Embryonic facial prominence (tissue), 1 donor: Measurements from ENCODE around the gene MEGF11.

Source experiments
- DNase-seq: peaks from one replicate; pipeline ENCODE4 v3.0.0-alpha.2; 2016; ENCODE audit errors: extremely low spot score

MEGF11 gene

DNA sequence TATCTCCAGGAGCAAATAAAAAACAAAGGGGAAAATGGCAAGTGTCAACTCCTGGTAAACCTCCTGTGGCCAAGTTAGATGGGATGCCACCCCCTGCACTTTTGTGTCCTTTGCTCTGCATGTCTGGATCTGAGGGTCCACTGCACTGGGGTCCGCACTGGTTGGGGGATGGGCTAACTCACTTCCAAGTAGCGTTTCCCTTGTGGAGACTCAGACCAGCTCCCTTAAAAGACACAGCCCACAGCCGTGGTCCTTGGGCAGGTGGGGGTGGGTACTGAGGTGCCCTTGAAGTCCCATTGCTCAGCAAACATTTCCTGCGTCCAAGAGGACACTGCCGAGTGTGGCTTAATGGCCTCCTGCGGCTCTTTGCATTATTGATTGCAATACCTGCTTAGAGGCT, 188.2 kb downstream of the MEGF11 start:
- DNase-seq, result no peak

- DNase-seq, result no peak
These were observed 190.4 kb downstream of the MEGF11 start for GRCh38 chr15:66063147-66063546.

GRCh38 chr15:66057089-66057488, 196.5 kb downstream of the MEGF11 start:
- no peak for DNase-seq

DNA sequence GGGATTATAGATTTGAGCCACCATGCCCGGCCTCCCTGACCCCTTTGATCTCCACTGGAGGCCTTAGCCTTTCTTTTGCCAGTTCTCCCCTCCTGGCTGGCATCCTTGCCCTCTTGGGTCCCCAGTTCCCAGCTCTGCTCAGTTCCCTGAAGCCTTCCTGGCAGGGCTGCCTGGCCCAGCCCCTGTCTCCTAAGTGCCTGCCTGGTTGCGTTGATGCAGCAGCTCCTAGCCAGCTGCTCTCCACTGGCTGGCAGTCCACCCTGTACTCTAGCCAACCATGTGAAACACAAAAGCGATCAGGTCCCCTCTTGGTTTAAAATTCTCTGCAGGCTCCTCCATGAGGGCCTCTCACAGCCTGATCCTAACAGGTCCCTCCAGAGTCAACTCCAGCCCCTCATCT, 199.6 kb downstream of the MEGF11 start:
- DNase-seq, result no peak

- no peak for DNase-seq
These were observed 201.7 kb downstream of the MEGF11 start for GRCh38 chr15:66051833-66052232.

DNA sequence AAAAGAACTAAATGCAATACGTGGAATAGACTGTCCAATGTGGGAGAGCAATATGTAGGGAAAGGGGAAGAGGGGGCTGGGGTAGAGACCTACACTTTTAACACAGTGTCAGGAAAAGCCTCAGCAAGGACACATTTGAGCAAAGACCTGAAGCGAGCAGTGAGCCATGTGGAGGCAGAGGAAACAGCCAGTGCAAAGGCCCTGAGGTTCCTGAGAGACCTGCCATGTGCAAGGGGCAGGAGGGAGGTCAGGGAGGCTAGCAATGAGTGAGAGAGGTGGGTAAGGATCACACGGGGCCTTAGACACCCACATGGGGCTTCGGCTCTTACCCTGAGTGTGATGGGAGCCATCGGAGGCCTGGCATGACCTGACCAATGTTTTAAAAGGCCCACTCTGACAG, 203.3 kb downstream of the MEGF11 start:
- no peak for DNase-seq

DNA sequence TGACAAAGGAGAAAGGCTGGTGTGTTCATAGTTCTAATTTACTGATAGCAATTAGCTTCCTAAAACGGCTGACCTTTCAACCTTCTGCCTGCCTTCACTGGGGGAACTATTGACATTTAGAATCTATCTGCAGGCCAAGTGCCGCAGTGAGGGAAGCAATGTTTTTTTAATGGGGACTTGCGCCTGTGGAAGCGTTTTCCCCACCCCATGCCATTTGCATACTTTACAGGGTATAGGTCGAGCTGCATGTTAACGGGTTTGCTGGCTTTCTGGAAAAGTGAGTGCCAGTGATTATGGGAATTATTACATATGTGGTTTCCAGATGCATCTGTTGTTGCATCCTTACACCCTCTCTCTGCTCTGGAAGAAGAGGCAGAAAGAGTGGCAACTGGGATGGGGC, 204.2 kb downstream of the MEGF11 start:
- DNase-seq, result no peak

GRCh38 chr15:66047321-66048024, 206.1 kb downstream of the MEGF11 start:
- no peak for DNase-seq

DNA sequence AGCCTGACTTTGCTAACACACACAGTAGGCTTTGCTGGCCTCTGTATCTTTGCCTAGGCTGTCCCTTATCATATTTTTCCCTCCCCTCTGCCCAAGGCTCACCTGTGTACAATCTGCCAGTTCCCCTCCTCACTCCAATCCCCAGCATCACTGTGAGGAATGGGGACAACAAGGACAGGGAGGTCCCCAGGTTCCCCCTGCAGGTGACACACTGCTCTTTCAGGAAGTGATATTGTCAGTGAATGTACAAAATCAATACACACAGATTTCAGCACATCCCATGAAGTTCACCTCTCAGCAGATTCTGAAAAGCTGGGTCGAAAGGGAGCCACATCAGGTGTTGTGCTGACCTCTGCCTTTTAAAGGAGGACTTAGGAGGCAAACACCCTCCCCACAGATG, 206.8 kb downstream of the MEGF11 start:
- DNase-seq, result no peak

- no peak for DNase-seq
These were observed 207.2 kb downstream of the MEGF11 start for GRCh38 chr15:66046326-66046725.

DNA sequence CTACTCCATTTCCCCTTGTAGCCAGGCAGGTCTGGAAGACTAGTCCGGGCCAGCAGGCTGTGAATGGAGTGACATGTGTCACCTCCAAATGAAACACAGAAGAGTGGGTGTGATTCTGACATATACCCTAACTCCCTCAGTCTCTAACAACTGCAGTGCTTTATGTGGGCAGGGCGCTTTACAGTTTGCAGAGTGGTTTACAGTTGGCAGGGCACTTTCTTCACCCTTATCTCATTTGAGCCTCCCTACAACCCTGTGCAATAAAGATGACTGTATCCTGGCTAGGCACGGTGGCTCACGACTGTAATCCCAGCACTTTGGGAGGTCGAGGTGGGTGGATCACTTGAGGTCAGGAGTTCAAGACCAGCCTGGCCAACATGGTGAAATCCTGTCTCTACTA, 208.0 kb downstream of the MEGF11 start:
- DNase-seq, result no peak

- no peak for DNase-seq
These were observed 208.7 kb downstream of the MEGF11 start for GRCh38 chr15:66044837-66045236.

GRCh38 chr15:66043264-66043663, 210.3 kb downstream of the MEGF11 start:
- no peak for DNase-seq

DNA sequence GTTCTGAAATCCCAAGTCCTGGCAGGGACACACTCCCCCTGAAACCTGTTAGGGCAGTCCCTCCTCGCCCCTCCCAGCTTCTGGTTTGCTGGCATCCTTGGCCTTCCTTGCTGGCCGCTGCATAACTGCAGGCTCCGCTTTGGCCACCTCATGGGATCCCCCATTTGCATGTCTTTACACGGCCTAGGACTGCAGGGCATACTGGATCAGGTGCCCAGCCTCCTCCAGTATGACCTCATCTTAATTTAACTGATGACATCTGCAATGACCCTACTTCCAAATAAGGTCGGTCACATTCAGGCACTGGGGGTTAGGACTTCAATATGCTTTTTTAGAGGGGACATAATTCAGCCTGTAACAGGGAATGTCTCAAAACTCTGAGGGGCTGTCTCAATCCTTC, 210.9 kb downstream of the MEGF11 start:
- no peak for DNase-seq

DNA sequence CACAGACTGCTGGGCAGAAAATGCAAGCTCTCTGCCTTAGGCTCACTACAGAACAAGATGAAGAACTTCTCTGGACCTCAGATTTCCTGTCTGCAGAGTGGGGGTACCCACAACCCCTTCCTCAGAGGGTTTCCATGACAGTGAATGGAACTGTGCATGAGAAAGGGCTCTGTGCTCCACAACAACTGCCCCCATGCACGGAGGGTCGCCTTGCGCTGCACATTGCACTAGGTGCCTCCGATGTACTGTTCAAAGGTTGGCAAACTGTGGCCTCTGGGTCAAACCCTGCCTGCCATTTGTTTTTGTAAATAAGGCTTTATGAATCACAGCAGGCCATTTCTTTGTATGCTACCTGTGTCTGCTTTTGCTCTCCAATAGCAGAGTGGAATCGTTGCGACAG, 212.3 kb downstream of the MEGF11 start:
- DNase-seq, result no peak

- no peak for DNase-seq
These were observed 213.2 kb downstream of the MEGF11 start for GRCh38 chr15:66040211-66040892.

- no peak for DNase-seq
These were observed 214.3 kb downstream of the MEGF11 start for GRCh38 chr15:66039117-66039871.

DNA sequence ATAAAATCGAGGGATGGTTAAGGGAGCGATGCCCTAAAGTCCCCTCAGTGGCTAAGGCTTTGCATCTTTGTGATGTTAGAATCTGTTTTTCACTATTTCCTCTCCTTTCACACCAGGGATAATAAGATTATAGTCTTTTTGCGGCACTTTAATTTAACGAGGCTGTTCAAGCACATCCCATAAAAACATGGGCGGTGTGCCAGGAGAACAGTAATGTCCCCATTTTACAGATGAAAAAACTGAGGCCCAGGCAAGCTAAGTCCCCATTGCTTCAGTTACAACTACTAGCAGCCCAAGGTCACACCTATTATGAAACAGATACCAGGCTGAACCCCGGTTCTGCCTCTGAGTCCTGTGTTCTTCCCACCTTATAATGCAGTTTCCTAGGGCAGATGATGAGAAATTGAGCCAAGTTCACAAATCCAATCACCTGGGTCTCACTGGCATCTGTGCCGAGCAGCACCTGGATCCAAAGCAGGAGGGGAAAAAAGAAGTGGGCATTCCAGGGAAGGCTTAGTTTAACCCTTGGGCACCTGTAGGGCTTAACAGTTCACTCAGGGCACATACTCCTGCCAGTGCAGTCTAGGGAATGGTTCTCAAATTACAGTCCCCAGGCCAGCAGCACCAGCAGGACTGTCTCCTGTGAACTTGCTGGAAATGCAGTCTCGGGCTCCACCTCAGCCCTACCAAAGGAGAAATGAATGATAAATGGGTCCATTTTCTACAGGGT, 215.0 kb downstream of the MEGF11 start:
- DNase-seq, result no peak

DNA sequence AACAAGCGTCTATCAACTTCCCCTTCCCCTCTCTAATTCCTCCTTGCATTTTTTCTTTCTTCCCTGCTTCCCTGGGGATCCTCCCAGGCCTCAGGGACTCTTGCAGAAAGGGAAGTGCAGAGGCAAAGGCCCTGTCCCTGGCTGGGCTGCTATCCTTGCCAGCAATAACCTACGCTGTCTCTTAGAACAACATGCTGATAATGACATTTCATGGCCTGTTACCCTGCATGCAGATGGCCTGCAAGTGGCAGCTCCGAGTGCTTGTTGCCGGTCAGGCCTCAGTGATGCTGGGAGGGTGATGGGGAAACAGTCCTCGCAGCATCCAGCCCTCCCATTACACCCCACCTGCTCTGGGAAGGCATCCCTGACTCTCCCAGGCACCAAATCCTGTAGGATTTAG, 216.7 kb downstream of the MEGF11 start:
- DNase-seq, result no peak

- DNase-seq, result no peak
These were observed 217.6 kb downstream of the MEGF11 start for GRCh38 chr15:66035901-66036300.

GRCh38 chr15:66033143-66033542, 220.4 kb downstream of the MEGF11 start:
- DNase-seq, result no peak

- DNase-seq, result no peak
These were observed 221.5 kb downstream of the MEGF11 start for GRCh38 chr15:66032006-66032405.
